Activated T-cell treated with anti-CD3 and anti-CD28 coated beads, Interleukin-2, amount 50 U/mL, for 1 hour (primary cell): ENCODE measurements around the gene PLD6.
"Not testable (repeated sequence)": the region's sequence is repeated elsewhere in the genome, so short reads cannot be mapped to it uniquely, and the experiment has no call there.

Source experiments
- DNase-seq: peaks from one replicate; pipeline ENCODE4 v3.0.0-alpha.2; 2020

Gene PLD6

GRCh38 chr17:17172990-17173389, 33.1 kb downstream of the PLD6 start:
- no peak for DNase-seq

DNA sequence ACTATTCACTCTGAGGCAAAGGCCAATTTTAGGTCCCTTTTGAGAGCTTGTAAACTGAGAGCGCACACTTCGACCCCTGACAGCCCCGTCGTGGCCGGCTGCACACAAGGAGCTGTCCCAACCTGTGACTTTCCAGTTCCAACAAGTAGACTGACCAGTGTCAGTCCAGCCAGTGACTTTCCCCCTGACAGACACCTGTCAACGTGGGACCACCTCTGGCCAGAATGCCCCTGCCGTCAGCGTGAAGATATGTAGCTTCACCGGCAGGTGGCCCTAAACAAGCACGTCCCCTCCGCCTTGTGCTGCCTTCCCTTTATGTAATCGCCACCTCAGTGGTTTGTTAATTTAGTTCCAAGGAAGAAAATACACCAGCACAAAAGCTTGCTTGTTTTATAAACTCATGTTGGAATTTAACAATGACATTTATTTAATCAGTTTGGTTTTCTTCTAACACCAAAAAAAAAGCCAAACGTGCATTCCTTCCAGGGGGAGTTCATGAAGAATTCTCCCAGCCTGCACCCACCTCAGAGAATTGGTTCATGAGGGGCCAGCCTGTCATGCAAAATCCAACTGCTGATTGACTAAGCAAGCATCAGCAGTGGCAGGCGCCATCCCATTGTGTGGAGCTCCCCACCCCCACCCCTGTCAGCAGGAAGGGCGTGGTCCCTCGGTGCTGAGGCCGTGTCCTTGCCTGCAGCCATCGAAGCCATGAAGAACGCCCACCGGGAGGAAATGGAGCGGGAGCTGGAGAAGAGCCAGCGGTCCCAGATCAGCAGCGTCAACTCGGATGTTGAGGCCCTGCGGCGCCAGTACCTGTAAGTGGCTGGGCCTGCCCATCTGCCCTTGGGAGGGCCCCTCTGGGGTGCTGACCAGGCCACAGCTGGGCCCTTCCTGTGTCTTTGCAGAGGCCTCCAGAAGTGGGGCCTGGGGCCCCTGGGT, 33.9 kb downstream of the PLD6 start:
- DNase-seq = no peak

DNA sequence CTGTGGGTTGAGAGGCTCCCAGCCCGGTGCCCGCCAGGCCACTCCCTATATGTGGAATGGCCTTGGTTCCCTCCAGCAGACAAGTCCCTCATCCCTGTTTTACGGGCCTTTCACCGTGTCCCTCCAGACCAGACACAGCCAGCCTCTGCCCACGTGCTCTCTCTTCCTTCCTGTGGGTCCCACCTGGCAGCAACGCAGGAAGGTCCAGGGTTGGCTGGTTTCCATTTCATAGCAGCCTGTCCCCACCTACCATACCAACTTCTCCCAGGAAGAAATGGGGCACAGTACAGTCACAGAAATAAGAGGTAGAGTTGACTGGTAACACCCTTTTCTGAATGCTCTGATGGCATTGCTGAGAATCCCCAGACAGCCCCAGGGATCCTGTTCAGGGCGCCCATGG, 34.9 kb downstream of the PLD6 start:
- DNase-seq = no peak

DNA sequence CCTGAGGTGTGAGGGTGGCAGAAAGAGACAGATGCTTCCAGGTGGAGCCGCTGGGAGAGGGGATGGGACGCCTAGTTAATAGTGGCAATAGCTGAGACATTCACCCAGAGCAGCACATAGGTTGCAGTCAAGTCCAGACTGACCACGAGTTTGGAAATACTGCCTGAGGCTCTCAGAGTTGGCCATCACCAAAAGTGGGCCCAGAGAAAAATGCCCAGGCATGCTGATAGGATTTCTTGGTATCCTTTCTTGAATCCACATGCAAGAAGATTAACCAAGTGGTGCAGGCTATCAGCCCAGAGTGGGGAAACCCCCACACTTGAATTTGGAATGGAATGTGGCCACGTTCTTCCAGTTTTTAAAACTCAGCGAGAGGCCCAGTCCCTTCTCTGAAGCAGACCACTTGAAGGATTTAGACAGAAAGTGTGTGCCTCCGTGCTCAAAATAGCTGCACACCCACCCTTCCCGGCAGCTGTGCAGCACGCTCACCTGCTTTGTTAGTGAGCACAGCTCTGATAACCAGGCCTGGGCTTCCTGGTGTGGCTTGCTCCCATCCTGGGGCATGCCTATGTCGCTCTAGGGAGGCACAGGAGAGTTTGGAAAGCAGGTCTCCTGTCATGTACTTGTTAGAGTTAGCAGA, 35.7 kb downstream of the PLD6 start:
- no peak for DNase-seq

GRCh38 chr17:17169396-17169795, 36.7 kb downstream of the PLD6 start:
- DNase-seq = no peak

- no peak for DNase-seq
Observed at GRCh38 chr17:17168401-17168800, 37.7 kb downstream of the PLD6 start.

DNA sequence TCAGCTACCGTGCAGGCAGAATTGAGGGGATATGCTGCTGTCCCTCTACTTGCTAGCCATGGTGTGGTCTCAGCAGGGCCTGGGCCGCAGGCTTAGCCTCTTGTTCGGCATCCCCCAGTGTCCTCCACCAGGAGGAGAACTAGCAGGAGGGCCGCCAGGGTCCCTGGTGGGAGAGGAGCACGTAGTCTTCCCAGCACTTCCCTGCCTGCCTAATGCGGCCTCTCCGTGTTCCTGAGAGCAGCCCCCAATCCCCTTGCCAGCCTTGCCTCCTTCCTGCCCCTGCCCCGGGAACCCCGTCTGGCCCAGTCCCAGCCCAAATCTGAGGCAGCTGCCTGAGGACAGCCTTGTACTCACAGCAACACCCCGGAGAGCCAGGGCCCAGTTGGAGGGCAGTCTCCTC, 38.1 kb downstream of the PLD6 start:
- no peak for DNase-seq

DNA sequence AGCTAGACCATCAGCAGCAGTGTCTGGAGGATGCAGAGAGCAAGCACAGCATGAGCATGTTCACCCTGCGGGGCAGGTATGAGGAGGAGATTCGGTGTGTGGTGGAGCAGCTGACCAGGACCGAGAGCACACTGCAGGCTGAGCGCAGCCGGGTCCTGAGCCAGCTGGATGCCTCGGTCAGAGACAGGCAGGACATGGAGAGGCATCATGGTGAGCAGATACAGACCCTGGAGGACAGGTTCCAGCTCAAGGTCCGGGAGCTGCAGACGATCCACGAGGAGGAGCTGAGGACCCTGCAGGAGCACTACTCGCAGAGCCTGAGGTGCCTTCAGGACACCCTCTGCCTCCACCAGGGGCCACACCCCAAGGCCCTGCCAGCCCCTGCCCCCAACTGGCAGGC, 38.8 kb downstream of the PLD6 start:
- no peak for DNase-seq

- no peak for DNase-seq
Observed at GRCh38 chr17:17166446-17166845, 39.7 kb downstream of the PLD6 start.

DNA sequence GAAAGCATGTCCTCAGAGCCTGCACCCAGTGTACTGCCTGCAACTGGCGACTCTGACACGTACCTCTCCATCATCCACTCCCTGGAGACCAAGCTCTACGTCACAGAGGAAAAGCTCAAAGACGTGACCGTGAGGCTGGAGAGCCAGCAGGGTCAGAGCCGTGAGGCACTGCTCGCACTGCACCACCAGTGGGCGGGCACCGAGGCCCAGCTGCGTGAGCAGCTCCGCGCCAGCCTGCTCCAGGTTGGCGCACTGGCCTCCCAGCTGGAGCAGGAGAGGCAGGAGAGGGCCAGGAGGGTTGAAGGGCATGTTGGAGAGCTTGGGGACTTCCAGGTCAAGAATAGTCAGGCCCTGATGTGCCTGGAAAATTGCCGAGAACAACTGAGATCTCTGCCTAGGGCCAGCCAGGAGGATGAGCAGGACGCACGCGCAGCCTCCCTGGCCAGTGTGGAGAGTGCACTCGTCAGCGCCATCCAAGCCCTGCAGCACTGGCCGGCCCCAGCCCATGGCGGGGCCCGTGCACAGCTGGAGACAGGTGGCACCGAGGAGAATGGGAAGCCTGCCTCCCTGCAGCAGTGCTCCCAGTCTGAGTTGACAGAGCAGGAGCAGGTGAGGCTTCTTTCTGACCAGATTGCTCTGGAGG, 40.3 kb downstream of the PLD6 start:
- DNase-seq = no peak

DNA sequence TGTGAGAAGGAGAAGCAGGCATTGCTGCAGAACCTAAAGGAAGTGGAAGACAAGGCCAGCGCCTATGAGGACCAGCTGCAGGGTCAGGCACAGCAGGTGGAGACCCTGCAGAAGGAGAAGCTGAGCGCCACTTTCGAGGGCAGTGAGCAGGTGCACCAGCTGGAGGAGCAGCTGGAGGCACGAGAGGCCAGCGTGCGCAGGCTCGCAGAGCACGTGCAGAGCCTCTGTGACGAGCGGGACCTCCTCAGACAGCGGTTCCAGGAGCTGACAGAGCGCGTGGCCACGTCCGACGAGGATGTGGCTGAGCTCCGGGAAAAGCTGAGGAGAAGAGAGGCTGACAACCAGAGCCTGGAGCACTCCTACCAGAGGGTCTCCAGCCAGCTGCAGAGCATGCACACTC, 41.5 kb downstream of the PLD6 start:
- no peak for DNase-seq

DNA sequence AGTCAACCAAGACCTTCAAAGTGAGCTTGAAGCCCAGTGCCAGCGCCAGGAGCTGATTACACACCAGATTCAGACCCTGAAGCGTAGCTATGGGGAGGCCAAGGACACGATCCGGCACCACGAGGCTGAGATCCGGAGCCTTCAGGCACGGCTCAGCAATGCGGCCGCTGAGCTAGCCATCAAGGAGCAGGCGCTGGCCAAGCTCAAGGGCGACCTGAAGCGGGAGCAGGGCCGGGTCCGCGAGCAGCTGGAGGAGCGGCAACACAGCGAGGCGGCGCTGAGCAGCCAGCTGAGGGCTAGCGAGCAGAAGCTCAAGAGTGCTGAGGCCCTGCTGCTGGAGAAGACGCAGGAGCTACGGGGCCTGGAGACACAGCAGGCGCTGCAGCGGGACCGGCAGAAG, 42.0 kb downstream of the PLD6 start:
- no peak for DNase-seq

DNA sequence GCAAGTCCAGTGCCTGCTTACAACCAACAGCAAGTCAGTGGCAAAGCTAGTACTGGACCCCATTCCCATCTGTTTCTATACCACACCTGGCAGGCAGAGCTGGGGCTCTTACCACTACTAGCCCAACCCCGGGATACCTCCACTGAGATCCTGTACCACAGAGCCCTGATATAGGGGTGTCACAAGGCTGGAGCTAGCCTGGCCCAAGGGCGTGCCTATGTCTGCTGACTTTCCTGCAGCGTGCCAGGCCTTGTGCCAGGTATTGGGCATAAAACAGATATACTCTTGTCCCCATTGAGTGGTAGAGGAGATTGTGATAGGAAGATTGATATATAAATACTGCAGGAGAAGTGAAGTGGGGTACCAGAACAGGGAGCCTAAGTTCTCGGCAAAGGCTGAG, 44.4 kb downstream of the PLD6 start:
- DNase-seq = no peak

GRCh38 chr17:17161121-17161520, 45.0 kb downstream of the PLD6 start:
- DNase-seq = no peak

DNA sequence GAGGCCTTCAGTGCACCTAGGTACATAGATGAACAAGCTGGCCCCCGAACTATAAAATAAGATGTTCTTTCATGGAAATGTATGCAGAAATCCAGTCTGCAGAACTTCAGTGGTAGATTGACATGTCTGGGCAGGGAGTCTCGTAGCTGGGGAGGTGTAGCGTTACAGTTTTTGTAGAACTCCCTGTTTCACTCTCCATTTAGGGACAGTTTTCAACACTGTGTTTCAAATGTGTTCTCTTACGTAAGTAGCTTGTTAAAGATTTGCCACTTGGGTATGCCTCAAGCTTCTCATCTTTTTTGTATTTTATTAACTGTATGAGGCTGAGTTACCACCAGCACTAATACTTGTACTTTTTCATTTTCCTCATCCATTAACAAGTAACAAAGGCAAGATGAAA, 46.6 kb downstream of the PLD6 start:
- DNase-seq = no peak

- not testable (repeated sequence) for DNase-seq
Observed at GRCh38 chr17:17158506-17158905, 47.6 kb downstream of the PLD6 start.

- DNase-seq = no peak
Observed at GRCh38 chr17:17157041-17157440, 49.1 kb downstream of the PLD6 start.

- no peak for DNase-seq
Observed at GRCh38 chr17:17156511-17156910, 49.6 kb downstream of the PLD6 start.

DNA sequence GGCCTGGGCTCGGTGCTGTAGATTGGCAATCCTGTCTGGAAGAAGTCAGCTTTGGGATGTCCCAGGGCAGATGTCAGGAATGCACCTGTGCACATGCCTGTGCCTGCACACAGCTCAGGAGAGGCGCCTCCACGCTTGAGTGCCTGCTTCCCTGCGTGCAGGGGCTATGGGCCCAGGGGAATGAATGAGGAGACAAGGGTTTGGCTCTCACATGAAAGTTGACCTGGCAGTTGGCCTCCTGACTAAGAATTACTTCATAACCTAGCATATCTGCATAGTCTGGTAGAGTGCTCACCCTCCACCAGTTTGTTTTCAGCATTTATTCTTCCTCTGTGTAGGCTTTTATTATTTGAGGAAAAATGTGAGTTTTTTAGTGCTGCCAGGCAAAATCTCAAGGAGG, 50.0 kb downstream of the PLD6 start:
- DNase-seq = no peak

- no peak for DNase-seq
Observed at GRCh38 chr17:17155568-17155967, 50.6 kb downstream of the PLD6 start.

GRCh38 chr17:17154981-17155380, 51.2 kb downstream of the PLD6 start:
- DNase-seq = no peak

DNA sequence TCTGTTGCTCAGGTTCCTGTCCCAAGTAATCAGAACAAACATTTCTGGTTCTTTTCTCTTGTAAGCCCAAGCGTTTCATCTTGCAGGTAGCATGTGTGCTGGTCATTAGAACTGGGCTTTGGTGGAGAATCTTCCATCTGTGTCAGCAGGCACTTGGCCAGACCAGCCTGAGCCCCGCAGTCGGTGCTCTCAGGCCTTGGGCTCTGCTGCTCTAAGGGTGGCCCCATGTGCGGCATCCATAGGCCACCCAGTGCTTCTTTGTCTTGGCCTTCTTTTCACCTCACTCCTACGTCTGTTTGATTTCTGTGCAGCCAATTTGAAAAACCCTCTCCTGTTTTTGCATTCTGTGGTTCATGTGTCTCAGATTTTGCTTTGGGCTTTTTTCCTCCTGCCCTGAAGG, 51.6 kb downstream of the PLD6 start:
- DNase-seq = no peak

DNA sequence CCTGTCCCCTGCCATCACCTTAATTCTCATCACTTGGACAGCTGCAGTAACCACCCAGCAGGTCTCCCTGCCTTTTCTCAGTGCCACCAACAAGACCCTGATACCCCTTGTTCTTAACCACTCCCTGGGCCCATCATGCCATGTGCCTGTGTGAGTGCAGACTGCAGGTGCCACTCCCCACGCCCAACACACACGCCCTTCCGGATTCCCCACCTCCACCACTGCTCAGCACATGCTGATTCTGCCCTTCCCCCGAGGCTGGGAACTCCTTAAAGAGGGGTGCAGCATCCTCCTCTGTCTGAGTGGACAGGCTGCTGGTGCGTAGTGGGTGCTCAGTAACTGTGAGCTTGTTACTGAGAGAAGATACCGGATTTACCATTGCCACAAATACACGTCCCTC, 52.4 kb downstream of the PLD6 start:
- DNase-seq = no peak

- DNase-seq = no peak
Observed at GRCh38 chr17:17153071-17153470, 53.1 kb downstream of the PLD6 start.
